HepG2 (cell line): ENCODE results near the gene STIM1. TPM values are rescaled to one million over a fixed set of nuclear protein-coding genes. Genes with fewer than 3 reads are reported as not detected.
A peak's percentile ranks its signal among the peaks of the same experiment; 100 is the strongest.

Experiments
- HNF4A ChIP-seq: sonication (generic); formaldehyde crosslinking; IDR thresholded peaks from 2 replicates; pipeline ENCODE4 v1.4.0; 2020; ENCODE audit warnings: missing genetic modification reagents
- JUNB ChIP-seq: sonication (generic); formaldehyde crosslinking; IDR thresholded peaks from 2 replicates; pipeline ENCODE4 v1.8.0; 2022; ENCODE audit warnings: missing genetic modification reagents, mild to moderate bottlenecking, borderline replicate concordance
- MED1 ChIP-seq: sonication (generic); formaldehyde crosslinking; IDR thresholded peaks from 2 replicates; pipeline ENCODE4 v1.4.0; 2020; ENCODE audit warnings: missing genetic modification reagents
- NONO ChIP-seq, 2 experiments: fragments of 450-650 bp in 1 of 2; sonication (generic) in 1 of 2; formaldehyde crosslinking in 1 of 2; IDR thresholded peaks in 1 of 2; conservative IDR thresholded peaks in 1 of 2; 2 replicates each; pipeline versions ENCODE4 v1.6.1 to v1.8.0; 2017 to 2022; ENCODE audit warnings: mild to moderate bottlenecking in 1 of 2, missing genetic modification reagents in 1 of 2, moderate library complexity in 1 of 2
- NR2C2 ChIP-seq: sonication (generic); formaldehyde crosslinking; IDR thresholded peaks from 2 replicates; pipeline ENCODE4 v1.4.0; 2020; ENCODE audit warnings: missing genetic modification reagents, mild to moderate bottlenecking, moderate library complexity, borderline replicate concordance
- PAXIP1 ChIP-seq: sonication (generic); formaldehyde crosslinking; conservative IDR thresholded peaks from 2 replicates; pipeline ENCODE4 v1.4.0; 2020; ENCODE audit warnings: mild to moderate bottlenecking, missing genetic modification reagents, moderate library complexity
- RBFOX2 ChIP-seq: fragments of 200-400 bp; formaldehyde crosslinking; IDR thresholded peaks from 2 replicates; pipeline ENCODE4 v1.6.1; 2017; ENCODE audit warnings: low read depth, mild to moderate bottlenecking, low read length
- TBX3 ChIP-seq: fragments of 450-650 bp; IDR thresholded peaks from 2 replicates; pipeline ENCODE4 v1.6.1; 2017; ENCODE audit warnings: antibody characterized with exemption, mild to moderate bottlenecking, inconsistent platforms, borderline replicate concordance
- ZMYM4 ChIP-seq: sonication (generic); formaldehyde crosslinking; IDR thresholded peaks from 2 replicates; pipeline ENCODE4 v1.8.1; 2023; ENCODE audit warnings: mild to moderate bottlenecking, missing genetic modification reagents
- ZNF12 ChIP-seq: sonication (generic); formaldehyde crosslinking; IDR thresholded peaks from 2 replicates; pipeline ENCODE4 v1.5.0; 2020; ENCODE audit warnings: missing genetic modification reagents
- ZNF264 ChIP-seq: sonication (generic); formaldehyde crosslinking; IDR thresholded peaks from 2 replicates; pipeline ENCODE4 v1.4.0; 2020; ENCODE audit warnings: missing genetic modification reagents
- ZNF292 ChIP-seq: sonication (generic); formaldehyde crosslinking; IDR thresholded peaks from 2 replicates; pipeline ENCODE4 v1.8.1; 2022; ENCODE audit warnings: mild to moderate bottlenecking, low read depth, missing genetic modification reagents, borderline replicate concordance
- ZNF317 ChIP-seq: sonication (generic); formaldehyde crosslinking; IDR thresholded peaks from 2 replicates; pipeline ENCODE4 v1.5.0; 2020; ENCODE audit warnings: mild to moderate bottlenecking, missing genetic modification reagents
- ZNF331 ChIP-seq: sonication (generic); formaldehyde crosslinking; IDR thresholded peaks from 2 replicates; pipeline ENCODE4 v1.4.0; 2020; ENCODE audit warnings: missing genetic modification reagents
- polyA plus RNA-seq, 8 experiments: library from polyadenylated mRNA; depleted of rRNA in 3 of 8; stranded (reverse) in 7 of 8; unstranded in 1 of 8; fragments of >200 nt; fragmentation: Illumina TruSeq in 4 of 8; extraction: Trizol in 4 of 8; gene quantifications; 2 replicates each; pipeline versions ENCODE4 v1.2.1 to v1.2.3, GENCODE V29; 2011 to 2016; ENCODE audit warnings: low read depth in 4 of 8, missing spikeins in 1 of 8, mixed read lengths in 1 of 8; ENCODE audit not compliant: insufficient read depth in 1 of 8
- total RNA-seq, 5 experiments: library from RNA; depleted of rRNA; stranded (reverse); fragments of >200 nt; fragmentation: Illumina TruSeq; extraction: Trizol; gene quantifications; 2 replicates each; pipeline ENCODE4 v1.2.3, GENCODE V29; 2016; ENCODE audit warnings: low read depth in 1 of 5
- TF ChIP-seq, protein P1 (sequence below): sonication (generic); formaldehyde crosslinking; IDR thresholded peaks from 2 replicates; pipeline ENCODE4 v1.9.0; 2022; ENCODE audit warnings: low read depth, missing genetic modification reagents
- TF ChIP-seq, protein P2 (sequence below): sonication (generic); formaldehyde crosslinking; IDR thresholded peaks from 2 replicates; pipeline ENCODE4 v1.5.1; 2020; ENCODE audit warnings: mild to moderate bottlenecking, moderate library complexity, missing genetic modification reagents
- TF ChIP-seq, protein P3 (sequence below): sonication (generic); formaldehyde crosslinking; IDR thresholded peaks from 2 replicates; pipeline ENCODE4 v1.8.1; 2023; ENCODE audit warnings: mild to moderate bottlenecking, moderate library complexity, missing genetic modification reagents
- TF ChIP-seq, protein P4 (sequence below): IDR thresholded peaks from 2 replicates; pipeline ENCODE4 v1.6.1; 2018; ENCODE audit warnings: missing genetic modification reagents

Gene STIM1
- total and polyA plus RNA-seq, 2 of the 13 experiments (the other 11 are each of a cell fraction or from before 2014, with no cell fraction given) = 19.2 to 28.5 TPM

DNA sequence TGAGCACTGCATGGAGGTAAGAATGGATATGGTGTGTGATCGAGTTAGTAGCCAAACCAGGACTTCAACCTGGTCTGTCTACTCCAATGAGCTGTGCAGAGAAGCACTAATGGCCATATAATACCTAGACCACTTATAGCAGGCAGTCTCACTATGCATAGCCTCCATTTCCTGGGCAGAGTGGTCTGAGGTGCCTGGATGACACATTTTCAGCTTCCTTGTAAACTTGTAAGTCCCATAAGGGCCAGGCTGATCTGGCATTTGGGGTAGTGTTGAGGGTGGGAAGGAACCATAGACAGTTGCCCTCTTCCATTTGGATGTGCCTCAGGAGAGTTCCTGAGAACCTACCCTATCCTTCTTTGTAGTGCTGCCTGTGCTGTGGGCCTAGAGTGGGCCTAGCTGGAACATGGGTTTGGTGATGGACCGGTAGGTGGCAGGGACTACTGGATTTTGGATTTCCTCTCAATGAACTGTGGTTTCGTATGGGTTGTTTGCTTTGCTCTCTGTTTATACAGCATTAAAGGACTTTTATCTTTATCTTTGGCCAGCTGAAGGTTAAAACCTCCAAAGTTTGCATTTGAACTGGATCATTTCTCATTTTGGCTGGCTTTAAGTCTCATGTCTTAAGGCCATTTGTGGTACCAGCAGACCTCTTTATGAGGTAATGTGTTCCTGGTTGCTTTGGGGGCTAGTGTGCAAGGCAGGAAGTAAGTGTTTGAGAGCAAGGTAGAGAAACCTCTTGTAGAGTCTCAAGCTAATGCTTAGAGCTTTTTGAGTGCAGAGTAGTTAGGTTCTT, 86.9 kb downstream of the STIM1 start (continued):
- TF ChIP-seq, protein P1, sequence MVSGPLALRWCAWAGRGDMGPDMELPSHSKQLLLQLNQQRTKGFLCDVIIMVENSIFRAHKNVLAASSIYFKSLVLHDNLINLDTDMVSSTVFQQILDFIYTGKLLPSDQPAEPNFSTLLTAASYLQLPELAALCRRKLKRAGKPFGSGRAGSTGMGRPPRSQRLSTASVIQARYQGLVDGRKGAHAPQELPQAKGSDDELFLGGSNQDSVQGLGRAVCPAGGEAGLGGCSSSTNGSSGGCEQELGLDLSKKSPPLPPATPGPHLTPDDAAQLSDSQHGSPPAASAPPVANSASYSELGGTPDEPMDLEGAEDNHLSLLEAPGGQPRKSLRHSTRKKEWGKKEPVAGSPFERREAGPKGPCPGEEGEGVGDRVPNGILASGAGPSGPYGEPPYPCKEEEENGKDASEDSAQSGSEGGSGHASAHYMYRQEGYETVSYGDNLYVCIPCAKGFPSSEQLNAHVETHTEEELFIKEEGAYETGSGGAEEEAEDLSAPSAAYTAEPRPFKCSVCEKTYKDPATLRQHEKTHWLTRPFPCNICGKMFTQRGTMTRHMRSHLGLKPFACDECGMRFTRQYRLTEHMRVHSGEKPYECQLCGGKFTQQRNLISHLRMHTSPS (CRISPR knock-in tag) = no peak
- no peak for TF ChIP-seq RBFOX2
- TF ChIP-seq ZNF264 (CRISPR knock-in tag) = no peak
- TF ChIP-seq ZMYM4 = peak; percentile 74
- peak; percentile 32; the same call in 1 of the 2 replicates for TF ChIP-seq TBX3
- no peak for TF ChIP-seq JUNB
- no peak for TF ChIP-seq ZNF331 (CRISPR knock-in tag)
- TF ChIP-seq HNF4A = peak; percentile 81
- TF ChIP-seq ZNF12 (CRISPR knock-in tag) = no peak
- TF ChIP-seq, protein P2, sequence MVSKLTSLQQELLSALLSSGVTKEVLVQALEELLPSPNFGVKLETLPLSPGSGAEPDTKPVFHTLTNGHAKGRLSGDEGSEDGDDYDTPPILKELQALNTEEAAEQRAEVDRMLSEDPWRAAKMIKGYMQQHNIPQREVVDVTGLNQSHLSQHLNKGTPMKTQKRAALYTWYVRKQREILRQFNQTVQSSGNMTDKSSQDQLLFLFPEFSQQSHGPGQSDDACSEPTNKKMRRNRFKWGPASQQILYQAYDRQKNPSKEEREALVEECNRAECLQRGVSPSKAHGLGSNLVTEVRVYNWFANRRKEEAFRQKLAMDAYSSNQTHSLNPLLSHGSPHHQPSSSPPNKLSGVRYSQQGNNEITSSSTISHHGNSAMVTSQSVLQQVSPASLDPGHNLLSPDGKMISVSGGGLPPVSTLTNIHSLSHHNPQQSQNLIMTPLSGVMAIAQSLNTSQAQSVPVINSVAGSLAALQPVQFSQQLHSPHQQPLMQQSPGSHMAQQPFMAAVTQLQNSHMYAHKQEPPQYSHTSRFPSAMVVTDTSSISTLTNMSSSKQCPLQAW (CRISPR knock-in tag) = 0 out of 2 replicates have a peak, but pooled peaks have one; percentile 54
- peak; percentile 71 for TF ChIP-seq MED1 (CRISPR knock-in tag)
- TF ChIP-seq, protein P3, sequence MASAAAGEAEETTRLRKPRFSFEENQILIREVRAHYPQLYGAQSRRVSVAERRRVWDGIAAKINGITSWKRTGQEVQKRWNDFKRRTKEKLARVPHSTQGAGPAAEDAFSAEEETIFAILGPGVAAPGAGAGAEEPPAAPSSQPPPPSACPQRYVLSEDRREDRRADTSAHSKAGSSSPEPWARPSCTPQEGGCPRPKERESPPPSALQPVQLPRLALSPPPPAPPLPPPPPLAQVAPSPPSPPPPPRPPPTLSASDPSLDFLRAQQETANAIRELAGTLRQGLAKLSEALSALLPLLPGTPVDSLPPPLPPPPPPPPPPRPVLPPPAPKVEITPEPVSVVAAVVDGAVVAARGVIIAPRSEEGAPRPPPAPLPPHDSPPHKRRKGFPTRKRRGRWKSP (CRISPR knock-in tag) = no peak
- TF ChIP-seq PAXIP1 (CRISPR knock-in tag) = peak; percentile 84
- TF ChIP-seq, protein P4, sequence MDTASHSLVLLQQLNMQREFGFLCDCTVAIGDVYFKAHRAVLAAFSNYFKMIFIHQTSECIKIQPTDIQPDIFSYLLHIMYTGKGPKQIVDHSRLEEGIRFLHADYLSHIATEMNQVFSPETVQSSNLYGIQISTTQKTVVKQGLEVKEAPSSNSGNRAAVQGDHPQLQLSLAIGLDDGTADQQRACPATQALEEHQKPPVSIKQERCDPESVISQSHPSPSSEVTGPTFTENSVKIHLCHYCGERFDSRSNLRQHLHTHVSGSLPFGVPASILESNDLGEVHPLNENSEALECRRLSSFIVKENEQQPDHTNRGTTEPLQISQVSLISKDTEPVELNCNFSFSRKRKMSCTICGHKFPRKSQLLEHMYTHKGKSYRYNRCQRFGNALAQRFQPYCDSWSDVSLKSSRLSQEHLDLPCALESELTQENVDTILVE (CRISPR knock-in tag) = no peak
- no peak for TF ChIP-seq NR2C2 (CRISPR knock-in tag)
- TF ChIP-seq ZNF317 (CRISPR knock-in tag) = no peak
- TF ChIP-seq NONO (IDR thresholded peaks at IDR 0.05) = no peak
- peak; percentile 55; the same call in 1 of the 2 replicates for TF ChIP-seq NONO (CRISPR knock-in tag; conservative IDR thresholded peaks at IDR 0.05)
- peak; percentile 24; the same call in 1 of the 2 replicates for TF ChIP-seq ZNF292
